Suprapubic skin (tissue), 4 donors: ENCODE results near the gene DUSP15.

ENCODE experiments used
- EP300 ChIP-seq: sonication (generic); formaldehyde crosslinking; IDR thresholded peaks from one replicate; pipeline ENCODE4 v1.6.1; 2017; ENCODE audit warnings: antibody characterized with exemption
- POLR2A ChIP-seq, 2 donors: fragments of 450-650 bp; IDR thresholded peaks; one replicate each; pipeline ENCODE4 v1.6.1; 2017; ENCODE audit warnings: antibody characterized with exemption in 2 of 2, mild to moderate bottlenecking in 2 of 2, moderate library complexity in 2 of 2
- POLR2AphosphoS5 ChIP-seq, 3 donors: sonication (generic); formaldehyde crosslinking; IDR thresholded peaks; one replicate each; pipeline ENCODE4 v1.6.1; 2017; ENCODE audit warnings: antibody characterized with exemption in 3 of 3
- TF ChIP-seq, protein P1 (sequence below), 2 donors: fragments of 200-600 bp in 1 of 2; fragments of 450-650 bp in 1 of 2; sonication (generic) in 1 of 2; IDR thresholded peaks; one replicate each; pipeline ENCODE4 v1.5.1; 2016 to 2019; ENCODE audit warnings: antibody characterized with exemption in 2 of 2, mild to moderate bottlenecking in 1 of 2, moderate library complexity in 1 of 2

DNA sequence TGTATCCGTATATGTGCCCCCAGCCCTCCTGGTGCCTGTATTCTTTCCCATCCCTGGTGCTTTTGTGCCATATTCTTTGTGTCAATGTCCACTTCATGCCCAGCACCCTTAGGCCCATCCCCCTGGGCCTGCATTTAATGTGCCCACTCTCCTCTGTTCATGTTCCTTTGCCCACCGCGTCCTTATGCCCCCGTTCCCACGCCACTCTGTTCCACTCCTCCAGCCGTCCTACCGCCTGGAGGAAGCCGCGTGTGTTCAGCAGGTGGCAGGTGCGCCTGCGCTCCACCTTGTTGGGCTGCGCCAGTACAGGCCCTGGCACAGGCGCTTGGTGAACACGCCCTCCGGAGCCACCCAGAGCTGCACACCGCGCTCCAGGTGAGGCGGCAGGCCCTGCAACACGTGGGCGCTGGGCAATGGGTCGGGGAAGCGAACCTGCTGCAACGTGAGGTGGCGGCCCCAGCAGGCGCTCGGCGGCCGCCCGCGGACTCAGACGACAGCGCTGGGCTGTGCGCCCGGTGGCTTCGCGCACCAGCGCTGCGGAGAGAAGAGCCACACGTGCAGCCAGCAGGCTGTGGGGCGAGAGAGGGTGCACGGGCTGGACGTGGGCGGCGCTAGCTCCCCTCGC, 20.9 kb downstream of the DUSP15 start:
- no peak for TF ChIP-seq POLR2A (IDR thresholded peaks at IDR 0.05)
- TF ChIP-seq, protein P1, sequence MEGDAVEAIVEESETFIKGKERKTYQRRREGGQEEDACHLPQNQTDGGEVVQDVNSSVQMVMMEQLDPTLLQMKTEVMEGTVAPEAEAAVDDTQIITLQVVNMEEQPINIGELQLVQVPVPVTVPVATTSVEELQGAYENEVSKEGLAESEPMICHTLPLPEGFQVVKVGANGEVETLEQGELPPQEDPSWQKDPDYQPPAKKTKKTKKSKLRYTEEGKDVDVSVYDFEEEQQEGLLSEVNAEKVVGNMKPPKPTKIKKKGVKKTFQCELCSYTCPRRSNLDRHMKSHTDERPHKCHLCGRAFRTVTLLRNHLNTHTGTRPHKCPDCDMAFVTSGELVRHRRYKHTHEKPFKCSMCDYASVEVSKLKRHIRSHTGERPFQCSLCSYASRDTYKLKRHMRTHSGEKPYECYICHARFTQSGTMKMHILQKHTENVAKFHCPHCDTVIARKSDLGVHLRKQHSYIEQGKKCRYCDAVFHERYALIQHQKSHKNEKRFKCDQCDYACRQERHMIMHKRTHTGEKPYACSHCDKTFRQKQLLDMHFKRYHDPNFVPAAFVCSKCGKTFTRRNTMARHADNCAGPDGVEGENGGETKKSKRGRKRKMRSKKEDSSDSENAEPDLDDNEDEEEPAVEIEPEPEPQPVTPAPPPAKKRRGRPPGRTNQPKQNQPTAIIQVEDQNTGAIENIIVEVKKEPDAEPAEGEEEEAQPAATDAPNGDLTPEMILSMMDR (IDR thresholded peaks at IDR 0.05), result no peak
- no peak for TF ChIP-seq POLR2AphosphoS5 (IDR thresholded peaks at IDR 0.05)
- TF ChIP-seq EP300, result no peak
